Skeletal muscle satellite cell (primary cell): ENCODE results near the gene OPN3. TPM values are rescaled to one million over a fixed set of nuclear protein-coding genes. Genes with fewer than 3 reads are reported as not detected.
"Not testable (repeated sequence)": the region's sequence is repeated elsewhere in the genome, so short reads cannot be mapped to it uniquely, and the experiment has no call there.

Source experiments
- H3K27me3 ChIP-seq: 2 replicates; pipeline ENCODE4 v1.7.0; 2013; ENCODE audit warnings: low read length; ENCODE audit not compliant: control insufficient read depth, insufficient read depth
- H3K36me3 ChIP-seq: 2 replicates; pipeline ENCODE4 v1.7.0; 2013; ENCODE audit warnings: mild to moderate bottlenecking, control low read depth, low read length; ENCODE audit not compliant: insufficient read depth
- H3K4me1 ChIP-seq: 2 replicates; pipeline ENCODE4 v1.7.0; 2013; ENCODE audit warnings: low read length; ENCODE audit not compliant: control insufficient read depth, insufficient read depth
- H3K4me2 ChIP-seq: 2 replicates; pipeline ENCODE4 v1.7.0; 2013; ENCODE audit warnings: mild to moderate bottlenecking, low read length
- H3K4me3 ChIP-seq: 2 replicates; pipeline ENCODE4 v1.7.0; 2013; ENCODE audit warnings: low read length
- H3K9ac ChIP-seq: 2 replicates; pipeline ENCODE4 v1.7.0; 2013; ENCODE audit warnings: mild to moderate bottlenecking, low read depth, low read length, moderate library complexity
- H3K9me3 ChIP-seq: replicated peaks from 2 replicates; pipeline ENCODE4 v1.7.0; 2013; ENCODE audit warnings: mild to moderate bottlenecking, control low read depth, low read length
- total RNA-seq: library from RNA; depleted of rRNA; stranded (reverse); fragments of >200 nt; gene quantifications from 2 replicates; pipeline ENCODE4 v1.2.3, GENCODE V29; 2012; rRNA removed

Gene OPN3
- total RNA-seq = 25.8 and 33.5 TPM in 2 replicates

- Histone ChIP-seq H3K27me3 (no peaks in the 10 kb centered on the region), H3K4me1 (peaks cover 37% of the 10 kb centered on the region), H3K9me3 (no peaks in the 10 kb centered on the region), H3K4me2 (peak within 1 kb of the TSS; percentile 88), H3K9ac (peak within 1 kb of the TSS; percentile 79), H3K4me3 (peak within 1 kb of the TSS; percentile 85), H3K36me3 (peaks cover 6% of the 10 kb centered on the region)
Measured at GRCh38 chr1:241640149-241640866, at the start of gene OPN3, which contains the start of gene CHML. OPN3 (minus strand) TSS chr1:241640369; CDS start chr1:241640254, 115 bp downstream. CHML (minus strand) TSS chr1:241640369; CDS start chr1:241635766, 4,603 bp downstream.

- no peak overlapping the region for H3K9ac ChIP-seq
- no peaks in the 10 kb centered on the region for H3K9me3 ChIP-seq
- H3K4me2 ChIP-seq = no peak overlapping the region
- H3K4me3 ChIP-seq = no peak overlapping the region
- H3K27me3 ChIP-seq = no peaks in the 10 kb centered on the region
- H3K36me3 ChIP-seq = no peaks in the 10 kb centered on the region
- peaks cover 12% of the 10 kb centered on the region for H3K4me1 ChIP-seq
Measured at GRCh38 chr1:241688940-241689368, 48.8 kb upstream of the OPN3 start.

- no peak overlapping the region for H3K4me2 ChIP-seq
- H3K4me1 ChIP-seq = peaks cover 8% of the 10 kb centered on the region
- no peaks in the 10 kb centered on the region for H3K27me3 ChIP-seq
- no peak overlapping the region for H3K4me3 ChIP-seq
- H3K9ac ChIP-seq = no peak overlapping the region
- H3K36me3 ChIP-seq = no peaks in the 10 kb centered on the region
- H3K9me3 ChIP-seq = no peaks in the 10 kb centered on the region
Measured at GRCh38 chr1:241684108-241684507, 43.9 kb upstream of the OPN3 start.

- no peak overlapping the region for H3K9ac ChIP-seq
- H3K27me3 ChIP-seq = no peaks in the 10 kb centered on the region
- H3K36me3 ChIP-seq = no peaks in the 10 kb centered on the region
- no peak overlapping the region for H3K4me2 ChIP-seq
- H3K9me3 ChIP-seq = no peaks in the 10 kb centered on the region
- H3K4me1 ChIP-seq = no peaks in the 10 kb centered on the region
- H3K4me3 ChIP-seq = no peak overlapping the region
Measured at GRCh38 chr1:241682921-241683320, 42.8 kb upstream of the OPN3 start.

GRCh38 chr1:241681861-241682448, 41.8 kb upstream of the OPN3 start:
- not testable (repeated sequence) for H3K27me3 ChIP-seq, H3K9me3 ChIP-seq, H3K9ac ChIP-seq, H3K4me1 ChIP-seq, H3K36me3 ChIP-seq, H3K4me2 ChIP-seq, H3K4me3 ChIP-seq

GRCh38 chr1:241679961-241680360, 39.8 kb upstream of the OPN3 start:
- Histone ChIP-seq H3K9ac (no peak overlapping the region), H3K36me3 (no peaks in the 10 kb centered on the region), H3K4me3 (no peak overlapping the region), H3K9me3 (no peaks in the 10 kb centered on the region), H3K4me1 (no peaks in the 10 kb centered on the region), H3K4me2 (no peak overlapping the region), H3K27me3 (no peaks in the 10 kb centered on the region)

- no peaks in the 10 kb centered on the region for H3K36me3 ChIP-seq
- H3K4me2 ChIP-seq = no peak overlapping the region
- no peak overlapping the region for H3K4me3 ChIP-seq
- no peaks in the 10 kb centered on the region for H3K9me3 ChIP-seq
- H3K9ac ChIP-seq = no peak overlapping the region
- H3K27me3 ChIP-seq = no peaks in the 10 kb centered on the region
- H3K4me1 ChIP-seq = no peaks in the 10 kb centered on the region
Measured at GRCh38 chr1:241679404-241679803, 39.2 kb upstream of the OPN3 start.

- H3K4me1 ChIP-seq = no peaks in the 10 kb centered on the region
- H3K27me3 ChIP-seq = no peaks in the 10 kb centered on the region
- H3K36me3 ChIP-seq = no peaks in the 10 kb centered on the region
- H3K9me3 ChIP-seq = no peaks in the 10 kb centered on the region
- no peak overlapping the region for H3K4me2 ChIP-seq
- no peak overlapping the region for H3K9ac ChIP-seq
- H3K4me3 ChIP-seq = no peak overlapping the region
Measured at GRCh38 chr1:241678536-241678935, 38.4 kb upstream of the OPN3 start.

GRCh38 chr1:241677201-241677600, 37.0 kb upstream of the OPN3 start:
- H3K27me3 ChIP-seq = no peaks in the 10 kb centered on the region
- no peak overlapping the region for H3K4me3 ChIP-seq
- H3K9ac ChIP-seq = no peak overlapping the region
- H3K9me3 ChIP-seq = no peaks in the 10 kb centered on the region
- no peak overlapping the region for H3K4me2 ChIP-seq
- no peaks in the 10 kb centered on the region for H3K36me3 ChIP-seq
- no peaks in the 10 kb centered on the region for H3K4me1 ChIP-seq

- H3K4me2 ChIP-seq = no peak overlapping the region
- no peak overlapping the region for H3K4me3 ChIP-seq
- no peaks in the 10 kb centered on the region for H3K36me3 ChIP-seq
- no peak overlapping the region for H3K9ac ChIP-seq
- H3K4me1 ChIP-seq = no peaks in the 10 kb centered on the region
- H3K27me3 ChIP-seq = no peaks in the 10 kb centered on the region
- no peaks in the 10 kb centered on the region for H3K9me3 ChIP-seq
Measured at GRCh38 chr1:241675983-241676382, 35.8 kb upstream of the OPN3 start.

GRCh38 chr1:241674805-241675384, 34.7 kb upstream of the OPN3 start:
- no peaks in the 10 kb centered on the region for H3K36me3 ChIP-seq
- no peak overlapping the region for H3K4me3 ChIP-seq
- no peak overlapping the region for H3K9ac ChIP-seq
- H3K4me1 ChIP-seq = no peaks in the 10 kb centered on the region
- H3K9me3 ChIP-seq = no peaks in the 10 kb centered on the region
- H3K4me2 ChIP-seq = no peak overlapping the region
- no peaks in the 10 kb centered on the region for H3K27me3 ChIP-seq
